Measurements from ENCODE around the gene TRPM1. TPM values are rescaled to one million over a fixed set of nuclear protein-coding genes. Genes with fewer than 3 reads are reported as not detected.

Gene TRPM1
- total RNA-seq, 1 donor from 2014 or later = not detected

- H3K4me1 Mint-ChIP-seq (ENCODE audit: unreplicated experiment) = peaks cover 8% of the 10 kb centered on the region
- H3K36me3 Mint-ChIP-seq (ENCODE audit: unreplicated experiment) = peaks cover 36% of the 10 kb centered on the region
- H3K9me3 Mint-ChIP-seq (ENCODE audit: unreplicated experiment) = no peaks in the 10 kb centered on the region
Measured at GRCh38 chr15:30979457-30979856, 122.1 kb downstream of the TRPM1 start.

GRCh38 chr15:30978328-30978727 lies 123.2 kb downstream of the TRPM1 start:
- no peak for DNase-seq (ENCODE audit: extremely low spot score, unreplicated experiment)
- no peaks in the 10 kb centered on the region for H3K4me1 Mint-ChIP-seq (ENCODE audit: unreplicated experiment)
- H3K27ac Mint-ChIP-seq (ENCODE audit: unreplicated experiment) = no peak overlapping the region
- H3K9me3 Mint-ChIP-seq (ENCODE audit: unreplicated experiment) = no peaks in the 10 kb centered on the region
- no peak overlapping the region for H3K4me3 Mint-ChIP-seq (ENCODE audit: unreplicated experiment)
- no peaks in the 10 kb centered on the region for H3K27me3 Mint-ChIP-seq (ENCODE audit: unreplicated experiment)
- peaks cover 39% of the 10 kb centered on the region for H3K36me3 Mint-ChIP-seq (ENCODE audit: unreplicated experiment)
- no peak for TF ChIP-seq CTCF (IDR thresholded peaks at IDR 0.05)

More at GRCh38 chr15:30979457-30979856, 122.1 kb downstream of the TRPM1 start:
- H3K4me3 Mint-ChIP-seq (ENCODE audit: unreplicated experiment) = no peak overlapping the region
- no peak overlapping the region for H3K27ac Mint-ChIP-seq (ENCODE audit: unreplicated experiment)
- TF ChIP-seq CTCF (IDR thresholded peaks at IDR 0.05) = no peak
- no peaks in the 10 kb centered on the region for H3K27me3 Mint-ChIP-seq (ENCODE audit: unreplicated experiment)
- no peak for DNase-seq (ENCODE audit: extremely low spot score, unreplicated experiment)

- Mint-ChIP-seq H3K27ac (ENCODE audit: unreplicated experiment) (no peak overlapping the region), H3K4me3 (ENCODE audit: unreplicated experiment) (no peak overlapping the region), H3K27me3 (ENCODE audit: unreplicated experiment) (no peaks in the 10 kb centered on the region)
Measured at GRCh38 chr15:30974112-30974511, 127.4 kb downstream of the TRPM1 start.

DNA sequence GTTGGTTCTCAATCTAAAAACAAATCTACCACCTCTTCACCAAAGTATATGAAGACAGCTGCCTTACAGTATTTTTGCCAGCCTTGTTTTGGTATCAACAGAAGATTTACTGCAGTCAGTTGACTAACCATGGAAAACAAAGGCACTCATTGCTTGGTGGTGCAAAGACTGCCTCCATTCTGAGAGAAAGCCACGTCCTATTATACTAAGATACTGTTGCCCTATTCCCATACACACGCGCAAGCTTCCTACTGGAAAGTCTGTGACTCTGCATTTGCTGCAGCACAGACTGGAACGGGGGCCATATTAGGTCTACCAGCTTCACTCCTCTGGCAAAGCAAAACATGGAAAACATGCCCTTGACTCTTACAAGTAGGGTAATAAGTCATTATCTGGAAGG lies 128.1 kb downstream of the TRPM1 start:
- TF ChIP-seq CTCF (IDR thresholded peaks at IDR 0.05) = no peak
- H3K36me3 Mint-ChIP-seq (ENCODE audit: unreplicated experiment) = peaks cover 38% of the 10 kb centered on the region

More at GRCh38 chr15:30974112-30974511, 127.4 kb downstream of the TRPM1 start:
- no peak for TF ChIP-seq CTCF (IDR thresholded peaks at IDR 0.05)
- no peaks in the 10 kb centered on the region for H3K4me1 Mint-ChIP-seq (ENCODE audit: unreplicated experiment)
- H3K36me3 Mint-ChIP-seq (ENCODE audit: unreplicated experiment) = peaks cover 42% of the 10 kb centered on the region
- no peak for DNase-seq (ENCODE audit: extremely low spot score, unreplicated experiment)
- no peaks in the 10 kb centered on the region for H3K9me3 Mint-ChIP-seq (ENCODE audit: unreplicated experiment)

GRCh38 chr15:30969724-30970123 lies 131.8 kb downstream of the TRPM1 start:
- Mint-ChIP-seq H3K9me3 (ENCODE audit: unreplicated experiment) (no peaks in the 10 kb centered on the region), H3K27ac (ENCODE audit: unreplicated experiment) (no peak overlapping the region), H3K36me3 (ENCODE audit: unreplicated experiment) (peaks cover 48% of the 10 kb centered on the region)

More for the DNA sequence above, 128.1 kb downstream of the TRPM1 start:
- Mint-ChIP-seq H3K27me3 (ENCODE audit: unreplicated experiment) (no peaks in the 10 kb centered on the region), H3K4me1 (ENCODE audit: unreplicated experiment) (no peaks in the 10 kb centered on the region), H3K9me3 (ENCODE audit: unreplicated experiment) (no peaks in the 10 kb centered on the region), H3K27ac (ENCODE audit: unreplicated experiment) (no peak overlapping the region), H3K4me3 (ENCODE audit: unreplicated experiment) (no peak overlapping the region)
- no peak for DNase-seq (ENCODE audit: extremely low spot score, unreplicated experiment)

More at GRCh38 chr15:30969724-30970123, 131.8 kb downstream of the TRPM1 start:
- Mint-ChIP-seq H3K27me3 (ENCODE audit: unreplicated experiment) (no peaks in the 10 kb centered on the region), H3K4me3 (ENCODE audit: unreplicated experiment) (no peak overlapping the region), H3K4me1 (ENCODE audit: unreplicated experiment) (no peaks in the 10 kb centered on the region)
- no peak for TF ChIP-seq CTCF (IDR thresholded peaks at IDR 0.05)
- no peak for DNase-seq (ENCODE audit: extremely low spot score, unreplicated experiment)

Data from osteocyte (in vitro differentiated cells).